ENCODE measurements around the gene ILRUN. TPM values are rescaled to one million over a fixed set of nuclear protein-coding genes. Genes with fewer than 3 reads are reported as not detected.
"Not testable (repeated sequence)": the region's sequence is repeated elsewhere in the genome, so short reads cannot be mapped to it uniquely, and the experiment has no call there.

ILRUN gene

DNA sequence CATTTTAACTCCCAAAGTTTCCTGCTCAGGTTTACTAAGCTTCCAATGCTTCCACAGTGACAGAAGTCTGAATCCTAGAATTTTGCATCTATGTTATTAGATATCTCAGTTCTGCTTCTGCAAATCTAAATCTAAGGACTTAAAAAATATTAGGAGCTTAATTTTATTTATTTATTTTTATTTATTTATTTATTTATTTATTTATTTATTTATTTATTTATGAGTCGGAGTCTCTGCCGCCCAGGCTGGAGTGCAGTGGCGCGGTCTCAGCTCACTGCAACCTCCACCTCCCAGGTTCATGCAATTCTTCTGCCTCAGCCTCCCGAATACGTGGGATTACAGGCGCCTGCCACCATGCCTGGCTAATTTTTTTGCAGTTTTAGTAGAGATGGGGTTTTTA, 46.3 kb downstream of the ILRUN start:
- H2BK15ac ChIP-seq (replicated peaks; ENCODE audit: low read depth); H3K56ac ChIP-seq (ENCODE audit: low read length); H3K4ac ChIP-seq (ENCODE audit: low read depth, low read length); H3K4me2 ChIP-seq (ENCODE audit: low read length); H3K27ac ChIP-seq (ENCODE audit: low read depth, low read length); DNase-seq; H3K79me2 ChIP-seq (ENCODE audit: control insufficient read depth, insufficient read depth, low read length); H3K18ac ChIP-seq (ENCODE audit: low read length); H4K8ac ChIP-seq (ENCODE audit: low read depth, low read length); H3K23ac ChIP-seq (ENCODE audit: low read length); H3K79me1 ChIP-seq (ENCODE audit: low read length); H4K5ac ChIP-seq (ENCODE audit: low read length); H3K4me3 ChIP-seq (ENCODE audit: low read length); H2BK5ac ChIP-seq (ENCODE audit: low read length); H3K36me3 ChIP-seq (ENCODE audit: control insufficient read depth, insufficient read depth, low read length); H2BK120ac ChIP-seq (ENCODE audit: low read depth, low read length); H3K27me3 ChIP-seq (ENCODE audit: insufficient read depth, low read length, poor library complexity); H2AK5ac ChIP-seq (ENCODE audit: low read length); H3K4me1 ChIP-seq (ENCODE audit: control insufficient read depth, low read depth, low read length); H3K9ac ChIP-seq (ENCODE audit: low read length): not testable (repeated sequence)
- WGBS (ENCODE audit: extremely low coverage, insufficient coverage, low lambda C conversion rate): no CpG with 5 or more reads among the region's 7 CpGs

- no peaks in the 10 kb centered on the region for H3K79me2 ChIP-seq (ENCODE audit: control insufficient read depth, insufficient read depth, low read length)
- no peak overlapping the region for H3K4me3 ChIP-seq (ENCODE audit: low read length)
- H3K23ac ChIP-seq (ENCODE audit: low read length): no peak overlapping the region
- DNase-seq: no peak
- H3K27ac ChIP-seq (ENCODE audit: low read depth, low read length): no peak overlapping the region
- H2BK5ac ChIP-seq (ENCODE audit: low read length): no peak overlapping the region
- H3K27me3 ChIP-seq (ENCODE audit: insufficient read depth, low read length, poor library complexity): no peaks in the 10 kb centered on the region
- H3K4me2 ChIP-seq (ENCODE audit: low read length): no peak overlapping the region
- no peak overlapping the region for H4K8ac ChIP-seq (ENCODE audit: low read depth, low read length)
- H4K5ac ChIP-seq (ENCODE audit: low read length): no peak overlapping the region
- no peak overlapping the region for H2BK15ac ChIP-seq (replicated peaks; ENCODE audit: low read depth)
- no peak overlapping the region for H3K18ac ChIP-seq (ENCODE audit: low read length)
- H3K56ac ChIP-seq (ENCODE audit: low read length): no peak overlapping the region
- no peak overlapping the region for H2AK5ac ChIP-seq (ENCODE audit: low read length)
- peaks cover 5% of the 10 kb centered on the region for H3K79me1 ChIP-seq (ENCODE audit: low read length)
- H3K9ac ChIP-seq (ENCODE audit: low read length): no peak overlapping the region
- H3K36me3 ChIP-seq (ENCODE audit: control insufficient read depth, insufficient read depth, low read length): no peaks in the 10 kb centered on the region
- H3K4ac ChIP-seq (ENCODE audit: low read depth, low read length): no peak overlapping the region
- H2BK120ac ChIP-seq (ENCODE audit: low read depth, low read length): no peak overlapping the region
- no peaks in the 10 kb centered on the region for H3K4me1 ChIP-seq (ENCODE audit: control insufficient read depth, low read depth, low read length)
These were observed 47.8 kb downstream of the ILRUN start for GRCh38 chr6:34648806-34649205.

Small RNAs within 50 kb of the gene (small RNA-seq; reads per million reads assigned to genes)
- gene RN7SL200P (ENCODE audit: insufficient read depth): not detected
